HG03354 (cell line): Measurements from ENCODE around the gene THOC6.

Experiments
- ATAC-seq: cut with Tn5 transposase; IDR thresholded peaks from one replicate; pipeline ENCODE4 v1.9.1; 2021; ENCODE audit warnings: mild to moderate bottlenecking; ENCODE audit not compliant: unreplicated experiment, poor library complexity, severe bottlenecking

The THOC6 gene

GRCh38 chr16:2990891-2991290 lies 32.9 kb upstream of the THOC6 start:
- no peak for ATAC-seq

- ATAC-seq = no peak
These were observed 32.1 kb upstream of the THOC6 start for GRCh38 chr16:2991566-2992261.

- ATAC-seq = no peak
These were observed 31.3 kb upstream of the THOC6 start for GRCh38 chr16:2992383-2993081.

- ATAC-seq = no peak
These were observed 27.5 kb upstream of the THOC6 start for GRCh38 chr16:2996298-2996697.

GRCh38 chr16:2999929-3000328 lies 23.9 kb upstream of the THOC6 start:
- no peak for ATAC-seq

- ATAC-seq = no peak
These were observed 23.3 kb upstream of the THOC6 start for GRCh38 chr16:3000540-3000939.

- ATAC-seq = no peak
These were observed 22.5 kb upstream of the THOC6 start for GRCh38 chr16:3001316-3001715.

- ATAC-seq = peak; percentile 90
These were observed 20.1 kb upstream of the THOC6 start for GRCh38 chr16:3003582-3004270.

- peak; percentile 12 for ATAC-seq
These were observed 19.5 kb upstream of the THOC6 start for GRCh38 chr16:3004319-3004718.

- ATAC-seq = no peak
These were observed 19.0 kb upstream of the THOC6 start for GRCh38 chr16:3004781-3005284.

GRCh38 chr16:3007059-3007956 lies 16.5 kb upstream of the THOC6 start:
- ATAC-seq = no peak

GRCh38 chr16:3007957-3008689 lies 15.7 kb upstream of the THOC6 start:
- ATAC-seq = no peak

- ATAC-seq = no peak
These were observed 15.2 kb upstream of the THOC6 start for GRCh38 chr16:3008690-3009037.

GRCh38 chr16:3009568-3010390 lies 14.1 kb upstream of the THOC6 start:
- no peak for ATAC-seq

- ATAC-seq = no peak
These were observed 13.3 kb upstream of the THOC6 start for GRCh38 chr16:3010510-3010909.

- ATAC-seq = no peak
These were observed 11.6 kb upstream of the THOC6 start for GRCh38 chr16:3012246-3012645.

GRCh38 chr16:3012828-3013420 lies 10.9 kb upstream of the THOC6 start, which contains the start of gene CLDN9:
Gene CLDN9, plus strand, starts transcription at chr16:3012923. Its CDS starts 440 bp downstream, at chr16:3013363.
- ATAC-seq = no peak

- ATAC-seq = no peak
These were observed 10.3 kb upstream of the THOC6 start for GRCh38 chr16:3013491-3013951.
